ENCODE results near the gene CYP4F12. TPM values are rescaled to one million over a fixed set of nuclear protein-coding genes. Genes with fewer than 3 reads are reported as not detected.

CYP4F12 gene
- total and polyA plus RNA-seq, 7 donors, result 0.36 to 2.4 (median 1.3) TPM; not detected in 2

DNA sequence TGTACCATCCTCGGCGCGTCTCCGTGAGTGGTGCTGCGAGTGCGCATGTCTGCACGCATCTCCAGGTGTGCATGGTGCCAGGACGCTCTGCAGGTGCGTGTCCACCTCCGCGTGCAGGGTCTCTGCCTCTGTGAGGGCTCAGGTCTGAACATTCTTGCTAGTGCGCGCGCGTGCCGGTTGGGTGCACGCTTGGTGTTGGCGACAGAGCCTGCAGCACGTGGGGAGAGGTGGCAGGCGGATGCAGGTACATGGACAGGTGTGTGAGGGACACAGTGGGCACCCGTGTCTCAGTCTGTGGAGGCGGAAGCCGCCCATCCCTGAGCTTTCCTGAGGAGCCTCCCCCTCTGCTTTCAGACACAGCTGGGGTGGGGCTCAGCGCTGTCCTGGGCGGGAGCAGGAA, 50.1 kb downstream of the CYP4F12 start:
- intact Hi-C loops (cut with DNase I), result no loop called here
- Histone ChIP-seq H3K9me3 (no peaks in the 10 kb centered on the region), H3K27ac (no peak overlapping the region), H3K36me3 (ENCODE audit: insufficient read depth in 1 of 2, low read depth in 1 of 2) (no peaks in the 10 kb centered on the region), H3K27me3 (ENCODE audit: insufficient read depth in 3 of 3, low read length in 2 of 3) (peaks cover 0 to 8% (median 1%) of the 10 kb centered on the region in 3 donors), H3K4me3 (no peak overlapping the region), H3K4me1 (no peaks in the 10 kb centered on the region)
- TF ChIP-seq, protein P1, sequence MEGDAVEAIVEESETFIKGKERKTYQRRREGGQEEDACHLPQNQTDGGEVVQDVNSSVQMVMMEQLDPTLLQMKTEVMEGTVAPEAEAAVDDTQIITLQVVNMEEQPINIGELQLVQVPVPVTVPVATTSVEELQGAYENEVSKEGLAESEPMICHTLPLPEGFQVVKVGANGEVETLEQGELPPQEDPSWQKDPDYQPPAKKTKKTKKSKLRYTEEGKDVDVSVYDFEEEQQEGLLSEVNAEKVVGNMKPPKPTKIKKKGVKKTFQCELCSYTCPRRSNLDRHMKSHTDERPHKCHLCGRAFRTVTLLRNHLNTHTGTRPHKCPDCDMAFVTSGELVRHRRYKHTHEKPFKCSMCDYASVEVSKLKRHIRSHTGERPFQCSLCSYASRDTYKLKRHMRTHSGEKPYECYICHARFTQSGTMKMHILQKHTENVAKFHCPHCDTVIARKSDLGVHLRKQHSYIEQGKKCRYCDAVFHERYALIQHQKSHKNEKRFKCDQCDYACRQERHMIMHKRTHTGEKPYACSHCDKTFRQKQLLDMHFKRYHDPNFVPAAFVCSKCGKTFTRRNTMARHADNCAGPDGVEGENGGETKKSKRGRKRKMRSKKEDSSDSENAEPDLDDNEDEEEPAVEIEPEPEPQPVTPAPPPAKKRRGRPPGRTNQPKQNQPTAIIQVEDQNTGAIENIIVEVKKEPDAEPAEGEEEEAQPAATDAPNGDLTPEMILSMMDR (IDR thresholded peaks at IDR 0.05), result no peak
- ATAC-seq (no peak), DNase-seq (no peak)
- WGBS, 3 donors, result 17 to 24% (median 20%) methylated on average over 25 of the region's 25 CpGs

DNA sequence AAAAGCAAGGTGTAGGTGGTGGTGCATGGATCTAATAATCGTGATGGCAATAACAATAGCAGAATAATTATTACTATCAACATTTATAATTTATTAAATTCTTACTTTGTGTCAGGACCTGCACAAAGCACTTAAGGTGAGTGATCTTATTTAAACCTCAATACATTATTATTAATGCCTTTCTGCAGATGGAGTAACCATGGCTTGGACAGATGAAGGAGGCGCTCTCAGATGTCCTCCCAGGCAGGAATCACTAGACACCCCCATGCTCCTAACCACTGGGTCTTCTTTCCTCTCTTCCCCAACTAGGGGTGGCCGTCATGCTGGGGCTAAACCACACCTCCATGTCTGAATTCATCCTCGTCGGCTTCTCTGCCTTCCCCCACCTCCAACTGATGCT, 54.8 kb downstream of the CYP4F12 start, which contains the start of gene OR10H2:
Gene OR10H2, plus strand, starts transcription at position 301 of the 400 bp plus-strand sequence. Its CDS starts 20 bp downstream, at position 321.
- Histone ChIP-seq H3K36me3 (ENCODE audit: insufficient read depth in 1 of 2, low read depth in 1 of 2) (no peaks in the 10 kb centered on the region), H3K4me3 (no peak within 1 kb of the TSS), H3K27me3 (ENCODE audit: insufficient read depth in 3 of 3, low read length in 2 of 3) (peaks cover 0 to 8% (median 0%) of the 10 kb centered on the region in 3 donors), H3K27ac (no peak within 1 kb of the TSS), H3K9me3 (peaks cover 6% of the 10 kb centered on the region), H3K4me1 (no peaks in the 10 kb centered on the region)
- whole genome bisulfite sequencing, 3 donors, result 65 to 76% (median 71%) methylated on average over 5 of the region's 5 CpGs
- intact Hi-C loops (cut with DNase I), result no loop called here
- ATAC-seq (no peak), DNase-seq (no peak)
- TF ChIP-seq, protein P1 (IDR thresholded peaks at IDR 0.05), result no peak

DNA sequence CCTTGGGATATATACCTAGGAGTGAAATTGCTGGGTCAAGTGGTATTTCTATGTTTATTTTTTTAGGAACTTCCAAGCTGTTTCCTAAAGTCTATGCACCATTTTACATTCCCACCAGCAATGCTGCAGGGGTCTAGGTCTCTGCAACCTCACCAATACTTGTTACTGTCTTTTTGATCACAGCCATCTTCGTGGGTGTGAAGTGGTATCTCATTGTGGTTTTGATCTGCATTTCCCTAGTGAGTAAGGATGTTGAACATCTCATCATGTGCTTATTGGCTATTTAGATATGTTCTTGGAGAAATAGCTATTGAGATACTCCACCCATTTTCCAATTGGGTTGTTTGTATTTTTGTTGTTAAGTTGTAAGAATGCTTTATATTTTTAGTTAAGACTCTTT, 57.7 kb downstream of the CYP4F12 start:
- Histone ChIP-seq H3K4me1 (no peaks in the 10 kb centered on the region), H3K4me3 (no peak overlapping the region), H3K27ac (no peak overlapping the region), H3K36me3 (ENCODE audit: insufficient read depth in 1 of 2, low read depth in 1 of 2) (no peaks in the 10 kb centered on the region), H3K9me3 (peaks cover 6% of the 10 kb centered on the region), H3K27me3 (ENCODE audit: insufficient read depth in 3 of 3, low read length in 2 of 3) (no peaks in the 10 kb centered on the region)
- TF ChIP-seq, protein P1 (IDR thresholded peaks at IDR 0.05), result no peak
- DNase-seq (no peak), ATAC-seq (no peak)
- intact Hi-C loops (cut with DNase I), result no loop called here
- 31 to 45% (median 40%) methylated on average over 1 of the region's 1 CpG for WGBS, 3 donors

DNA sequence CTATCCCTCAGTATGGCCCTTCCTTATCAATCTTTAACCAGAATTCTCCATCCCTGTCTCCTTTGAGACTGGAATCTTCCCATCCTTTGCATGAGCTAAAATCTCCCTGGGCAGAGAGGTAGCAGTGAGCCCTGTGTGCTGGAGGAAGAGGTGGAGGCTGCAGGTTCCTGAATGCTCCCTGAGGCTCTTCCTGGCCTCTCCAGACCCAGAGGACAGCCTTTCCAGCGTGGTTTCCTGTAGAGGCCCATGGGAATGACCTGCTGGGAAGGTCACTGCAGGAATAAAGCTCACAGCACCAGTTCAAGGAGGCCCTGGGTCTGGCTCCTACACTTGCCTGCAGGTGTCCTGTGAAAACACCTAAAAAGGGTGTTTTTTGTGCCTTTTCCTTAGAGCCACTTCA, 59.5 kb downstream of the CYP4F12 start:
- Histone ChIP-seq H3K27me3 (ENCODE audit: insufficient read depth in 3 of 3, low read length in 2 of 3) (no peaks in the 10 kb centered on the region), H3K36me3 (ENCODE audit: insufficient read depth in 1 of 2, low read depth in 1 of 2) (no peaks in the 10 kb centered on the region), H3K4me3 (no peak overlapping the region), H3K9me3 (peaks cover 6% of the 10 kb centered on the region), H3K4me1 (no peaks in the 10 kb centered on the region), H3K27ac (no peak overlapping the region)
- 15 to 29% (median 25%) methylated on average over 1 of the region's 1 CpG for WGBS, 3 donors
- DNase-seq (no peak), ATAC-seq (no peak)
- intact Hi-C loops (cut with DNase I), result no loop called here
- TF ChIP-seq, protein P1 (IDR thresholded peaks at IDR 0.05), result no peak

DNA sequence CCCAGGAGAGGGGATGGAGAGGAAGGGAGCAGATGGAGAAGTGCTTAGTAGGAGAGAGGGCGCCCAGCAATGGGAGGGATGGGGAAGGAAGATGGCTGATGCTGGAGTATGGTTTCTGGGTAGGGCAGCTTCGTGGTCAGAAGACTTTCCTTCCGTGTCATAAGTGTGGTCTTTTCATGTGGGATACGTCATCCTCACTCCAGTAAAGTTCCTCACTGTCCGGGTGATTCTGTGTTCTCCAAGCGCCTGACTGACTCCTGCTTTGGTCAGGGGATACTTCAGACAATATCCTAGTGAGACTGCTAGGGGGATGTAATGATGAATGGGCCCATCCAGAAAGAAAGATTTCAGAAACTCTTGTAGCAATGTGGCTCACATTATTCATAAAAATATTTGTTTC, 61.0 kb downstream of the CYP4F12 start:
- no peak for DNase-seq
- no peak for ATAC-seq
- Histone ChIP-seq H3K27ac (no peak overlapping the region), H3K36me3 (ENCODE audit: insufficient read depth in 1 of 2, low read depth in 1 of 2) (no peaks in the 10 kb centered on the region), H3K4me3 (no peak overlapping the region), H3K27me3 (ENCODE audit: insufficient read depth in 3 of 3, low read length in 2 of 3) (no peaks in the 10 kb centered on the region), H3K9me3 (peaks cover 6% of the 10 kb centered on the region), H3K4me1 (no peaks in the 10 kb centered on the region)
- intact Hi-C loops (cut with DNase I), result no loop called here
- WGBS, 3 donors, result 55 to 58% (median 55%) methylated on average over 6 of the region's 6 CpGs
- TF ChIP-seq, protein P1 (IDR thresholded peaks at IDR 0.05), result no peak
